A673 (cell line): ENCODE measurements around the gene ASCL2. TPM values are rescaled to one million over a fixed set of nuclear protein-coding genes. Genes with fewer than 3 reads are reported as not detected.

ENCODE experiments used
- BruUV-seq: library from RNA; stranded (reverse); fragments of 400-500 nt; replicated peaks from 2 replicates; lab custom pipeline; 2021; lab: Mats Ljungman, UMichigan
- CTCF ChIA-PET: fragments of 300-600 bp; sonication (Branson Sonifier 250); formaldehyde crosslinking; loops from one replicate; lab custom pipeline; 2022; ENCODE audit warnings: antibody characterized with exemption; lab: Charles Lee
- POLR2A ChIA-PET: fragments of 300-600 bp; sonication (Branson Sonifier 250); formaldehyde crosslinking; loops from one replicate; lab custom pipeline; 2022; ENCODE audit warnings: antibody characterized with exemption; ENCODE audit not compliant: low non-redundant PET; lab: Charles Lee
- DNase-seq: peaks from one replicate; pipeline ENCODE4 v3.0.0-alpha.2; 2015; ENCODE audit warnings: low spot score
- H3K27ac ChIP-seq: fragments of 200-600 bp; sonication (generic); 2 replicates; pipeline ENCODE4 v1.5.1; 2016; ENCODE audit warnings: mixed run types, low read depth, mild to moderate bottlenecking, mixed read lengths, antibody characterized with exemption, low read length; ENCODE audit not compliant: poor library complexity, severe bottlenecking
- H3K27me3 ChIP-seq: fragments of 200-600 bp; sonication (generic); replicated peaks from 2 replicates; pipeline ENCODE4 v1.6.1; 2017; ENCODE audit warnings: mixed run types, low read depth, mild to moderate bottlenecking, mixed read lengths, antibody characterized with exemption, low read length; ENCODE audit not compliant: insufficient read depth, poor library complexity
- H3K36me3 ChIP-seq: fragments of 200-600 bp; sonication (generic); 2 replicates; pipeline ENCODE4 v1.6.1; 2016; ENCODE audit warnings: mixed run types, mild to moderate bottlenecking, mixed read lengths, antibody characterized with exemption, low read length; ENCODE audit not compliant: insufficient read depth, poor library complexity, severe bottlenecking
- H3K4me1 ChIP-seq: fragments of 200-600 bp; sonication (generic); 2 replicates; pipeline ENCODE4 v1.6.1; 2017; ENCODE audit warnings: mixed run types, mild to moderate bottlenecking, mixed read lengths, antibody characterized with exemption, low read length; ENCODE audit not compliant: insufficient read depth, poor library complexity, severe bottlenecking
- H3K4me3 ChIP-seq: fragments of 200-600 bp; sonication (generic); 2 replicates; pipeline ENCODE4 v1.5.1; 2016; ENCODE audit warnings: low read depth, mixed run types, mild to moderate bottlenecking, mixed read lengths, low read length; ENCODE audit not compliant: poor library complexity, severe bottlenecking
- H3K9me3 ChIP-seq: fragments of 200-600 bp; sonication (generic); 2 replicates; pipeline ENCODE4 v1.6.1; 2016; ENCODE audit warnings: mixed run types, low read depth, mild to moderate bottlenecking, mixed read lengths, antibody characterized with exemption, low read length; ENCODE audit not compliant: poor library complexity, severe bottlenecking
- EZH2 ChIP-seq: fragments of 200-600 bp; sonication (generic); IDR thresholded peaks from 2 replicates; pipeline ENCODE4 v1.6.1; 2017; ENCODE audit warnings: borderline replicate concordance, low read depth, mild to moderate bottlenecking, mixed read lengths, antibody characterized with exemption, low read length; ENCODE audit not compliant: poor library complexity, severe bottlenecking
- intact Hi-C: fragments of 100-400 bp; cut with micrococcal nuclease; formaldehyde crosslinking; loops from one replicate; pipeline ENCODE4 v1.10.0; 2022; ENCODE audit not compliant: unreplicated experiment
- total RNA-seq: library from RNA; stranded (reverse); gene quantifications from 2 replicates; pipeline ENCODE4 v1.2.3, GENCODE V29; 2021
- TF ChIP-seq, protein P1 (sequence below): fragments of 300-800, 200-600 bp; sonication (generic); conservative IDR thresholded peaks from 2 replicates; pipeline ENCODE4 v1.5.1; 2017; ENCODE audit warnings: low read depth, mild to moderate bottlenecking, antibody characterized with exemption, low read length, moderate library complexity, mixed read lengths

The ASCL2 gene
- total RNA-seq, 1 experiment from 2014 or later = not detected

DNA sequence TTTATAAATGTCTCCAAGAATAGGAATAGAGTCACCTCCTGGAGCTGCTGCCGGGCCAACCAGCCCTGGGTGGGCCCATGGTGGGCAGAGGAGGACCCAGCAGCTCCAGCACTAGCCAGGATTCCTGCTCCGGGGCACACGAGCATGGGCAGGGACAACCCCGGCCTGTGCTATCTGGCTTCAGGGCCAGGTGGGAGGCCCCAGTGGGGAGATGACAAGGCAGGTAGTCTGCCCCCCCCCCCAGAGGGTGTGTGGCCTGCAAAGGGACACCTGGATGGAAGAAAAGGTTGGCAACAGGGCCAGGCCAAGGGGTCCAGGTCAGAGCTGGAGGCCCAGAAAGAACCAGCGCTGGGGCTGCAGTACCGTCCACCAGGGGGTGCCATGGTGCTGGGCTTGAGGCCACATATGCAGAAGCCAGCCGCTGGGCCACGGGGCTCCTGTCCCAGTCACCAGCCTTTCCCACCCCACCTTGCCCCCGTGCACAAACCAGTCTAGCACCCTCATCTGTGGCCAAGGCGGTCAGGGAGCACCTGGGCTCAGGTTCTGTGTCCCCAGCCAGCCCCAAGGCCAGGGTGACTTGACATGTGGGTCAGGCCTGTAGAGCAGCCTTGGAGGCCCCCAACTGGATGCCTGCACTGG lies 34.9 kb upstream of the ASCL2 start:
- H3K27me3 ChIP-seq = no peaks in the 10 kb centered on the region
- POLR2A ChIA-PET = no interaction called here
- H3K36me3 ChIP-seq = no peaks in the 10 kb centered on the region
- no peak for TF ChIP-seq EZH2
- TF ChIP-seq, protein P1, sequence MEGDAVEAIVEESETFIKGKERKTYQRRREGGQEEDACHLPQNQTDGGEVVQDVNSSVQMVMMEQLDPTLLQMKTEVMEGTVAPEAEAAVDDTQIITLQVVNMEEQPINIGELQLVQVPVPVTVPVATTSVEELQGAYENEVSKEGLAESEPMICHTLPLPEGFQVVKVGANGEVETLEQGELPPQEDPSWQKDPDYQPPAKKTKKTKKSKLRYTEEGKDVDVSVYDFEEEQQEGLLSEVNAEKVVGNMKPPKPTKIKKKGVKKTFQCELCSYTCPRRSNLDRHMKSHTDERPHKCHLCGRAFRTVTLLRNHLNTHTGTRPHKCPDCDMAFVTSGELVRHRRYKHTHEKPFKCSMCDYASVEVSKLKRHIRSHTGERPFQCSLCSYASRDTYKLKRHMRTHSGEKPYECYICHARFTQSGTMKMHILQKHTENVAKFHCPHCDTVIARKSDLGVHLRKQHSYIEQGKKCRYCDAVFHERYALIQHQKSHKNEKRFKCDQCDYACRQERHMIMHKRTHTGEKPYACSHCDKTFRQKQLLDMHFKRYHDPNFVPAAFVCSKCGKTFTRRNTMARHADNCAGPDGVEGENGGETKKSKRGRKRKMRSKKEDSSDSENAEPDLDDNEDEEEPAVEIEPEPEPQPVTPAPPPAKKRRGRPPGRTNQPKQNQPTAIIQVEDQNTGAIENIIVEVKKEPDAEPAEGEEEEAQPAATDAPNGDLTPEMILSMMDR = peak; percentile 83
- peaks cover 6% of the 10 kb centered on the region for H3K4me1 ChIP-seq
- H3K27ac ChIP-seq = no peak overlapping the region
- H3K9me3 ChIP-seq = no peaks in the 10 kb centered on the region
- H3K4me3 ChIP-seq = no peak overlapping the region
- intact Hi-C loops = loop anchor here (1.0 kb wide), 2 partner anchors 115 to 226 kb away; no protein-coding TSS in a partner anchor
- CTCF ChIA-PET = interaction anchor here (0.5 to 3.5 kb wide), 6 partner anchors 62 to 115 kb away, joined by 3 to 74 read pairs (median 6); partner anchors contain the start of gene TSSC4
- peak; percentile 63 for DNase-seq
- no TSS peak for BruUV-seq

DNA sequence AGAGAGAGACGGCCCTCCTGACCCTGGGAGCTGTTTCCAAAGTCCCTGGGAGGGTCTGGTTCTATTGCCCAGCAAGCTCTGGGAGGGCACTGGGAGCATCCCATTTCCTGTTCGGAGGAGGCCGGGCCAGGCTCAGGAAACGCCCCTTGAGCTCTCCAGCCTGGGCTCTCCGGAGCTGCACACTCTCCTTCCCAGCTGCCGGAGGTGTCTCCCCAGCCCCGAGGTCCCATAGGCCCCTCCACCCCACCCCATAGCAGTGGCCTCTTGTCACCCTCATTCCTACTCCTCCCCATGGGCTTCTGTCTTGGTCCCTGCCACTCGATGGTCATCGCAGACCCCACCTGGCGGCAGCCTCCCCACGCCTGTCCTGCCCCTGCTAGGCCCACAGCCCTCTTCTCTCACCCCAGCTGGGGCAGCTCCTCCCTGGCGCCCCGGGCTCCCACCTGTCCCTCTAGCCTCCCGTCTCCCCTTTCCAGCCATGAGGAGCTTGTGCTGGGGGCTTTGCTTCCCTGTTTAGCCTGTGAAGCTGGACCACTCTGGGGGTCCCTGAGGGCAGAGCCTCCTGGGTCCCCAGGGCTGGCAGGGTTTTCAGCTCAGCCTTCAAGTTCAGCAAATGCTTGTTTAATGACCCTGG lies 34.2 kb upstream of the ASCL2 start:
- TF ChIP-seq, protein P1 = no peak
- TF ChIP-seq EZH2 = no peak
- Histone ChIP-seq H3K27me3 (no peaks in the 10 kb centered on the region), H3K27ac (no peak overlapping the region), H3K36me3 (no peaks in the 10 kb centered on the region), H3K4me1 (peaks cover 6% of the 10 kb centered on the region), H3K4me3 (no peak overlapping the region), H3K9me3 (no peaks in the 10 kb centered on the region)
- no TSS peak for BruUV-seq
- POLR2A ChIA-PET = no interaction called here
- DNase-seq = no peak
- intact Hi-C loops = loop anchor here (1.0 kb wide), 2 partner anchors 116 to 227 kb away; no protein-coding TSS in a partner anchor
- CTCF ChIA-PET = interaction anchor here (0.5 to 3.5 kb wide), 4 partner anchors 63 to 115 kb away, joined by 3 to 74 read pairs (median 5); partner anchors contain the start of gene TSSC4

DNA sequence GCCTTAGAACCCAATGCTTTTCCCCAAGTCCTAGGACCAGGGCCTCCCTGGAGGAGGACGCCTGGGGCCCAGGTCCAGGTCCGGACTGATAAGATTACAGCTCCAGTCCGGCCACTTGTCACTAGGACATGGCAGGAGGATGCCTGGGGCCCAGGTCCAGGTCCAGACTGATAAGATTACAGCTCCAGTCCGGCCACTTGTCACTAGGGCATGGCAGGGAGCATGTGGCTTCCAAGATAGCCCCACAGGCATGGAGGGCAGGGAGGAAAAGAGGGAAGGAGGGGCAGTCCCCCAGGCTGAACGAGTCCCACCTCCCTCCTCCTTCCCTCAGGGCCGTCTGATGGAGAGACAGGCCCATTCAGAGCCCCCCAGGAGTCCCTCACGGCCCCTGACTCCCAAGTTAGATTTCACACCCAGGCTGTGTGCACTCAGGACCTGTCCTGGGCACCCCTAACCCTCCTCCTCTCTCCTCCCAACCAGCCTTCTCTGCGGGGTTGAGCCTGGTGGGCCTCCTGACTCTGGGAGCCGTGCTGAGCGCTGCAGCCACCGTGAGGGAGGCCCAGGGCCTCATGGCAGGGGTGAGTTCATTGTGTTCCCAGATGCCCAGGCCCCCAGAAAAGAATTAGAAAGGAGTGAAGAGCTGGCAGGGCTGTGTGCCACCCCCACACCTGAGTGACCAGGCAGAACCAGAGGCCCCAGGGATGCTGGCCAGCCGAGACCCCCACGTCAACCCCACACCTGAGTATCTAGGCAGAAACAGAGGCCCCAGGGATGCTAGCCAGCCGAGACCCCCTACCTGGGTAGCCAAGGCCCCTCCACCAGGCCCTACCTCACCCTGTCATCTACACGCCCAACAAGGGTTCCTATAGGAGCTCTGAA lies 33.5 kb upstream of the ASCL2 start:
- intact Hi-C loops = no loop called here
- ChIA-PET CTCF (interaction anchor here (0.7 to 3.5 kb wide), 2 partner anchors 95 to 116 kb away, joined by 4 to 74 read pairs; no protein-coding TSS in a partner anchor), POLR2A (no interaction called here)

More for the DNA sequence above, 33.5 kb upstream of the ASCL2 start:
- no peaks in the 10 kb centered on the region for H3K27me3 ChIP-seq
- H3K4me3 ChIP-seq = no peak overlapping the region
- no peaks in the 10 kb centered on the region for H3K9me3 ChIP-seq
- no peak for TF ChIP-seq EZH2
- TF ChIP-seq, protein P1 = no peak
- peaks cover 6% of the 10 kb centered on the region for H3K4me1 ChIP-seq
- H3K36me3 ChIP-seq = no peaks in the 10 kb centered on the region
- no peak for DNase-seq
- no peak overlapping the region for H3K27ac ChIP-seq
- no TSS peak for BruUV-seq
